HG02885 (cell line): Measurements from ENCODE around the gene FHIT.
"Not testable (repeated sequence)": the region's sequence is repeated elsewhere in the genome, so short reads cannot be mapped to it uniquely, and the experiment has no call there.

Source experiments
- ATAC-seq: cut with Tn5 transposase; IDR thresholded peaks from one replicate; pipeline ENCODE4 v1.9.1; 2021; ENCODE audit warnings: mild to moderate bottlenecking; ENCODE audit not compliant: unreplicated experiment, poor library complexity

The FHIT gene

DNA sequence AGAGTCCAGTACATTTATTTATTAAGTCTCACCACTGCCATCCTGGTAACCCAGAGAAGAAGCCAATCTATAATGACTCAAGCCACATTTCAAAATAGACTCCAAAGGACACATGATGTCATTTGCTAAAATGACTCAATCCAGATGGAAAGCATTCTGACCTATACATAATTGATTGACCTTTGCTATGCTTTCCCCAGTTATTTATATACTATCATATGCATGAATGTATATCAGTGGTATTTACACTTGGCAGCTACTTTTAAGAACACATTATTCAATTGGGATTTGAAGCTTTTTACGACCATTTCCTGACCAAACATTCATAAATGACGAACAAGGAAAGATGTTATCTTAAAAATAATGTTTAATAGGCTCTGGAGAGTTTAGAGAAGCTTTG is 297.2 kb downstream of the FHIT start:
- ATAC-seq = no peak

DNA sequence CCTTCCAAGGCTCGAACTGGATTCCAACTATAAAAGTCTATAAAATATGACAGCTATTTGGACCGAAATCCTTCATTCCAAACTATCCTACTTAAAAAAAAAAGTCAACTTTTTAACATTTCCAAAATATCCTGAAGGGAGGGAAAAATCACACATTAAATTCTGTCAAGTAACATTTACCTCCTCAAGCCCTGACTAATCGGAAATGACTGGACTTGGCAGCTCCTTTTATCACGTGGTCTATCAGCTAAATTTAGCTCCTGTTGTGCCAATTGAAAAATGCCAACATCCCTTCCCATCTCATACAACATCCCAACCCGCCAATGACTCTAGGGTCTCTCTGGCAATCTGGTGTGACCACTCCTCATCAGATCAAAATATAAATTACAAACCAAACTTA is 297.9 kb downstream of the FHIT start:
- no peak for ATAC-seq

DNA sequence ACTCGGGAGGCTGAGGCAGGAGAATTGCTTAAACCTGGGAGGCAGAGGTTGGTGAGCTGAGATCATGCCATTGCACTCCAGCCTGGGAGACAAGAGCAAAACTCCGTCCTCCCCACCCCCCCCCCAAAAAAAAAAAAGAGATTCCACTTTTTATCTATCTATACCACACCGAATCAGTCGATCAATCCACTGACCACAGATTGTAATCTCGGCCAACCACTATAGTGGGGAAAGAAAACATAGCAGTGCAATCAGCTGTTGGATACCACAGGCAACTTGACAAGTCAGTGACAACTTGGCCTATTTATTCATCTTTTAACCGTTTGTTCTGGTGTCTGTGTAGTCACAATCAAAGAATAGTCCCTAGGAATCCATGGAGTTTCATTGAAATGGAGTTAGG is 299.2 kb downstream of the FHIT start:
- no peak for ATAC-seq

DNA sequence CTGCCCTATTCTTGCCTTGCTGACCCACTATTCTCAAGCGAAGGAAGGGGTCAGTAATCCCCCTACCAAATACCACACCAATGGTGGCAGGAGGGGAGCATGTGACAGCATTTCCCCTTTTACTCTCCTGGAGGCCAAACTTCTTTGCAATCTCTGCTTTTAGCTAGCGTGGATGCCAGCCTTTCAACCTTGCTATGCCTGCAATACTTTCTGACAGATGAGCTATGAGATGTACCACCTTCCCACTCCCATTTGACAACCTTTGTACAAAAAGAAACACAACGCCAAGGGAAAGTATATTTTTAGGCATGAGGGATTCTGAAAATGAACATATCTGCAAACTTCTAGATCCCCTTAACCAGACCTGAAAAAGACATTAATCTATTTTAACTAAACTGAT is 302.1 kb downstream of the FHIT start:
- no peak for ATAC-seq

DNA sequence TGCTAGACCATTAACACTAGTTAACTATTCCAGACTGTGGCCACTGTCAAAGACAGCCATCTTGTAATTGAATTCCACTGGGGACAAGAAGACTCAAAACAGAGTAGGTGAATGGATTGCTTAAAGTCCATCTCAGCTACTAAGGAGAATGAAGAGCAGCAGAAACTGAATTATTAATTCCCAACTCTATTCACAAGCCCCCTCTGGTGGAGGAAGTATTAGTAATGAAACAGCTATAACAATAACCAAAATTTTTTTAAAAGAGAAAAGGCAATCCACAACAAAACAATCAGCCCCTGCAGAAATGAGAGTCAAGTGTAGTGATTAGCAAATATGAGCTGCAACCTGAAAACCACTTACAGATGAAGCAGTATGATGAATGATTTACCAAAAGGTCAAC is 302.8 kb downstream of the FHIT start:
- ATAC-seq = no peak

DNA sequence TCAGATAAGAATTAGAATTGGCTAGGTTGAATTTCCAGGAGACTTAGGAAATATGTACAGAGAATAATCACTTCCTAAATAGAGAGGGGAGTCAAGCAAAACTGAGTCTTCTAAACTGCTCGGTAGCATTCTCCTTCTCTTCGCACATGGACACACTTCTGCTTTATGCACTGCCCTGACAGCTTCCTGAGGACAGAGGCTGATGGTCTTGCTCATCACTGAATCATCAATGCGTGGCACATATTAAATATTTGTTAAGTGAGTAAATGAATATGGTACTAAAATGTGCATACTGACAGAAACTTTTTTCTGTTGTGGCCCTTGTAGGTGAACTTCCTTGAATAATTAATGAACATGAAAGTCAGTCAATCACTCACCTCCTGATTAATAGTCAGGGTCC is 315.5 kb downstream of the FHIT start:
- ATAC-seq = no peak

DNA sequence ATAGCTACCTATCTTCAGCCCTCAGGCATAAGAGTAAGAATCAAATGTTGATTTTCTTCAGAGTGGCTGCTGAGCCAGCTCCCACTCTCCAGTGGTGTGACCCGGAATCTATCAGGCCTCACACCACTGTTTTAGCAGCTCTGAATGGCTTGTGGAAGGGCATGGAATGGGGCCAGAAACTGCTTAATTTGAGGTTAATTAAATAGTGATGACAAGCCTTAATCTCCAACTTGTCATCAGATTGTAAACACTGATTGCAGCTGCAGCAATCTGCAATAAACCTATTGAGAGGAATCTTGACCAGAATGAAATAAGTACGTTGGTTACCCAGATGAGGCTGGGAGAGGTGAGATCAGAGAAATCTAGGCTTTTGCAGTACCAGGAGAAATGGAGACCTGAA is 317.4 kb downstream of the FHIT start:
- no peak for ATAC-seq

DNA sequence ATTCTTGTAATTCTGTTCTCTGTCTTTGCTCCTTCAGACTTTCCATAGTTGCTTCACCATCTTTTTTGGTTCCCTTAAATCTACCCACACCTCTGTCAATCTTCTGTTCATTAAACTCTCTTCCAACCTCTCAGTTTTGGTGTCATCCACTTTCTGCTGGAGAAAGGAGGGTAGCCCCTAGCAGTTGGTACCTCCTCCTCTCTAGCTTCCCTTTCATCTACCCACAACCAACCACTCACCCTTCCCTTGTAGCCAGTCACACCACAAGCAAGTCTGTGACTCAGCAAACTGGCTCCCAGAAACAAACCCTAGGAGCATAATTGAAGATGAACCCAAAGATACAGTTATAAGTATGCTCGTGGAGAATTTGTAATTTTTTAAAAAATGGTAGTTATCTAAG is 318.6 kb downstream of the FHIT start:
- ATAC-seq = no peak

- no peak for ATAC-seq
Observed at GRCh38 chr3:60932170-60932569, 319.1 kb downstream of the FHIT start.

DNA sequence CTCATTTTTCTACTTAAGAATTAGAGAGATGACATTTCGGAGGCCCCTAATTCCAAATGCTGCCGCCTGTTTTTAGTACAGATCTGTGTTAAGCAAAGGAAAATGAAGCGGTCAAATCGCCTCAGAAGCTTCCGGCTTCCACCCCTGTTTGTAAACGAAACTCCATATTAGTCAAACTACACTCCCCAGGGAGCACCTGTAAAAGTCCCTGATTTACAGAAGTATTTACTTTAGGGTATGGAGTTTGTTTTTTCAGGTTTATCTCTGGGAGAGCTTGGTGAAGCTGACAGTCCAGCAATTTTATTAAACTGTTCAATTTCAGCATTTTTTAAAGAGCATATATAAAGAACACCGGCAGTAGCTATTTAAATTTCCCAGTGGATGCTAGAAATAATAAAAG is 319.8 kb downstream of the FHIT start:
- ATAC-seq = no peak

- ATAC-seq = no peak
Observed at GRCh38 chr3:60920519-60920918, 330.7 kb downstream of the FHIT start.

- ATAC-seq = no peak
Observed at GRCh38 chr3:60919296-60919695, 332.0 kb downstream of the FHIT start.

DNA sequence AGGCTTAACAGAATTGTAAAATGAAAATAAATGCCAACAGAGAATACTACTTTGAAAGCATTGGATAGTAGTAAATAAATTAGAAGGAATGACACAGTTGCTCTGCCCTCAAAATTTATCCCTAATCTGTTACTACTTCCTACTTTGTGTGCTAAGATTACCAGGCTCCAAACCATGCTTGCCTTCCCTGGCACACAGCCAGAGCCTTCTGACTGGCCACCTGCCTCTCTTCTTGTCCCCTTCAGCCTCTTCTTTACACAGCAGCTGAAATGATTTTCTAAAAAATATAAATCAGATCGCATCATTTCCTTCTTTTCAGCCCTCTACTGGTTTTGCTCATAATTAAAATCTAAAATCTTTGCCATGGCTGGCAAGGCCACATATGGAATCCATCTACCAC is 334.1 kb downstream of the FHIT start:
- ATAC-seq = no peak

DNA sequence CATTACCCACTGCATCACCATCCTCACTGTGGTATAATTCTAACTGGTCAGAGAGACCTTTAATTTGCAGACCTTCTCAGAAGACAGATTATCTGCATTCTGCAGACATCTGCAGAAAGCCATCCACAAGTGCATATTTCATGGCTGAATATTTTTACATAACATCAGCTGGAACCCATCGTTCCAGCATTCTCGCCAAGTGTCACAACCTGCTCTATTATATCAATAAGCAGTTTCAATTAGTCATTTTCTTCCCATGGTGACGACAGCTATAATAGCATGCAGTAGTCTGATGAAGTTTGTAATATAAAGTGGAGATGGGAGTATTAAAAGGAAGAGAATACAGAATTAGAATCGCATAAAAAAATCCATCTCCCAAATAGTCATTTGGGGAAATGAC is 334.7 kb downstream of the FHIT start:
- ATAC-seq = no peak

GRCh38 chr3:60913474-60913873 is 337.8 kb downstream of the FHIT start:
- ATAC-seq = no peak

DNA sequence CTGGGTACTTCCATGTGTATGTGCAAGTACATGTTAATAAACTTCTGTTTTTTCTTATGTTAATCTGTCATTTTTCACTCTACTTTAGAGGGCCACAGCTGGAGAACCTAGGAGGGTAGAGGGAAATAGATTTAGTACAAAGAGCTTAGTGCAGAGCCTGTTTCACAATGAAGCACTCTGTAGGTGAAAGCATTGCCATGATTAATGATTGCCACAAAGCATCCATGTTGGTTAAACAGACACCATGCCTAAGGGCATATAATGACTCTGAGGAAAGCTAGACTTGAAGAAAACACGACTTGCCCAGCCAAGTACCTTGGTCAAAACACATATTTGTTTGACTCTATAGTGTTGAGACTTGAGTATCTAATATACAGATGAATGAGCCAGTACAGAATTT is 338.4 kb downstream of the FHIT start:
- no peak for ATAC-seq

DNA sequence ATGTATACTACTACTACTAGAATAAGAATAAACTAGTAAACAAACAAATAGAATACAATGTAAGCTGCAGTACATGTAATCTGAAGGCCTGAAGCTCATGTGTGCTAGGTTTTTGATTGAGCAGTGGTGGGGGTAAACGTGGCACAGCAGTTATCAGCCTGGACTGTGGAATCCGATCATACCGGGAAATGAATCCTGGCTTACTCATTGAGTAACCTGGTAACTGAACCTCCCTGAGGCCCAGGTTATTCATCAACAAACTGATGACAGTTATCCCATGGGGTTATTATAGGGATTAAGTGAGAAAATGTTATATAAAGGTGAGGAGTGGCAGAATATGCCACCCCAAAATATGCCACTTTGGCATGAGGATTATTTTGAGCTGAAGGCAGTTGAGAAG is 339.1 kb downstream of the FHIT start:
- ATAC-seq = no peak

DNA sequence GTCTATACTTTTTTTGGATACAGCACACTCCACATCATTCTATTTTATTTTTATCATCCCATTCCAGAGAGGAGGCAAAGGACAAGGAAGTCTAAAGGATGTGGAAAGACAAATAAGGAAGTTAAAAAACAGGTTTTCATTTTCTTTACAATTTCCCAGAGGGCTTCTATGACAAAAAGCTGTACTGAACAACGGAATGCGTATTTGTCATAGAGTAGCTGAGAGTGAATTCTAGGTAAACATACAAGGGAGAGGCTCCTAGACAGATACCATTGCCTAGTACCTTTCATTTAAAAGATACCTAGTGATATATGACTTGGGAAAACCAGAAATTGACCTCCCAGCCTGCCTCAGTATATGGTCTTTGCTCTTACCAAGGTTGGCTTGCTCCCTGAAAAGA is 341.7 kb downstream of the FHIT start:
- ATAC-seq = no peak

DNA sequence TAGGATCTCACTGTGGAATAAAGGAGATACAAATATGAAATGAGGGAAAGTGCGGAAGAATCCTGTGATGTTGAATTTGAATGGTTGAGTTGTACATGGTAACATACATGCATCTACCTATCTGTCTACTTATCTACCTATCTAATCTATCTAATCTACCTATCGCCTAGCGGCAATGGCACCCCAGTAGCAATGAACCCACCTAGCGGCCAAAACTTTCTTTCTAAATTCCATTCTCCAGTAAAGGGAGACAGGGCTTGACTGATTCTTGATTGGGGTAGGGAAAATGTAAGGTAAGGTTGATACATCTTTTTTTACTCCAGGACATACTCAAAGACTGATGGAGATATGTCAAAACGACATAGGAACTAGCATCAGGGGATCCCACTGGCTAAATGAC is 345.0 kb downstream of the FHIT start:
- no peak for ATAC-seq

DNA sequence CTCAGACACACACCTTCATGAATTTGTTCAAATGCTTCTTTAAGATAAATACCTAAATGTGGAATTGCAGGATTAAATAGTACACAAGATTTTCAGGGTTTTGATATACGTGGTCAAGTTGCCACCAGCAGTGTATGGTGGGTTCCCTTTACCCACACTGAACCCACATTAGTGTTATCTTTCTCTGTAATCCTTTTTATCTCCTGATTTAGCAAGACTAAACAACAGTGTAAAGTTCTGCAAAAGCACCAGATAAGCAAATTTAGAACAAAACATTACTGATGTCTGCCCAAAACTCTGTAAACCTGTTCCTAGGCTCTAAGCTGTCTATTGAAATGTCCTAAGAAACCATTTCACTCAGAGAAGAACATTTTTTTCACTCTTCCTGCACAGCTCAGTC is 352.9 kb downstream of the FHIT start:
- no peak for ATAC-seq

DNA sequence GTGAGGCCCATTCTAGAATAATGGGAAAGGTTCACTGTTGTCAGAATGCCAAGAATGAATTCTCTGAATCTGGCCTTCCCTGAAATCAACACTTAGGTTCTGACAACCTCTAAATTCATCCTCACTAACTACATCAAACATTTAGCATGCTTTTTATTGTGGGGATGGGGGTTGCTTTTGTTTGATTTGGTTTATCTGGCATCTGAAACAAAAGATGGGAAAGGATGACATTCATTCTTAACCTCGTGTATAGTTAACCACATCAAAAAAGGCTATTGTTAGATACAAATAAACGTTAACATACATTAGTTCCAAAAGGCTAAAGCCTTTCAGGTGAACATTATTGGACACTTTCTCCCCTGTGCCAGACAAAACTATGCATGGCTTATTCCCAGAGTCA is 357.3 kb downstream of the FHIT start:
- no peak for ATAC-seq

- ATAC-seq = no peak
Observed at GRCh38 chr3:60890226-60890625, 361.0 kb downstream of the FHIT start.

DNA sequence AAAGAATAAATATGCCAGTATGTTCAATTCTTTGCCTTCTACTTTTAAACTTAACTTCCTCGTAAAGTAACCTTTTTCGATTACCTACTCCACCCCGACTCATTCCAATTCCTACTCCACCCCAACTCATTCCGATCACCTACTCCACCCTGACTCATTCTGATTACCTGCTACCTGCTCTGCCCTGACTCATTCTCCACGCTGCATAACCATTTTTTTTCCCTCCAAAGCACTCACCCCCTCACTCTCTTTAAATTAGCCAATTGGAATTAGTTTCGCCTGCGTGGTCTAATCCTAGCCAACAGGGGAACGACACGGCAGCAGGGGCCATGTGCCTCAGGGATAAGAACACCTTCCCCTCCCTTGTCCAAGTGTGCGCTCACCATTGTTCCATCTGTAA is 362.3 kb downstream of the FHIT start:
- not testable (repeated sequence) for ATAC-seq
